Measurements from ENCODE around the gene MARCKS. TPM values are rescaled to one million over a fixed set of nuclear protein-coding genes. Genes with fewer than 3 reads are reported as not detected.

MARCKS gene
- polyA plus RNA-seq, 1 donor (not counting 4 experiments of a cell fraction or from before 2014, with no cell fraction given), result 50.8 TPM

DNA sequence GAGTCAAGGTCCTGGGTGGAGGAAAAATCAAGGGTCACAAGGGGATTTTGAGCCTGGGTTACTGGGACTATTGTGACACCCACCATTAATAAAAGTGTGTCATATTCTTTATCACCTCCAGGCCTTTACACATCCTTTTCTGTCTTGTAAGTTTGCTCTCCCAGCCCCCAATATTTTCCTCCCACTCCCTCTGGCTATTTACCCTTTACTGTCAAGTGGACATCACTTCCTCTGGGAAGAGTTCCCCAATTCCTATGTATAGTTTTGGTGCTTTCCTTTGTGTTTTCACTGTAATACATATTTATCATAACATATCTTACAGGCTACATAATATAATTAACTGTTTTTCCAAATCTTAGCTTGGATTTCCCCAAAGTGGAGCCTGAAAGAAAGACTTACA, 36.3 kb downstream of the MARCKS start:
- no peaks in the 10 kb centered on the region for H3K9me3 ChIP-seq (ENCODE audit: control insufficient read depth, low read depth, low read length)
- no peak overlapping the region for H3K4me3 ChIP-seq (ENCODE audit: control insufficient read depth in 2 of 3, extremely low read depth in 1 of 3, insufficient read depth in 2 of 3, low read depth in 1 of 3, low read length in 3 of 3)
- H3K4me2 ChIP-seq (ENCODE audit: control insufficient read depth, extremely low read depth, insufficient read depth, low read depth, low read length), result no peak overlapping the region
- H3K9me1 ChIP-seq (ENCODE audit: control insufficient read depth, extremely low read depth, insufficient read depth, low read length), result no peaks in the 10 kb centered on the region
- H4K20me1 ChIP-seq (ENCODE audit: control insufficient read depth, extremely low read depth, insufficient read depth, low read length), result no peaks in the 10 kb centered on the region
- dilution Hi-C loops (cut with MboI; ENCODE audit: extremely low pct_ligation_motif_present, low sequenced_read_pairs), result loop anchor here (25.0 kb wide), 1 partner anchor 1106 kb away; no protein-coding TSS in a partner anchor
- no peaks in the 10 kb centered on the region for H3K4me1 ChIP-seq (ENCODE audit: control insufficient read depth, extremely low read depth, insufficient read depth, low read length)
- FAIRE-seq (no peak), DNase-seq (ENCODE audit: low read depth, low spot score) (no peak)
- no peaks in the 10 kb centered on the region for H3K36me3 ChIP-seq (ENCODE audit: control insufficient read depth in 2 of 2, extremely low read depth in 1 of 2, insufficient read depth in 2 of 2, low read length in 2 of 2)
- no peak for TF ChIP-seq EZH2 (IDR thresholded peaks at IDR 0.05; ENCODE audit: low read length)
- TF ChIP-seq, protein P1, sequence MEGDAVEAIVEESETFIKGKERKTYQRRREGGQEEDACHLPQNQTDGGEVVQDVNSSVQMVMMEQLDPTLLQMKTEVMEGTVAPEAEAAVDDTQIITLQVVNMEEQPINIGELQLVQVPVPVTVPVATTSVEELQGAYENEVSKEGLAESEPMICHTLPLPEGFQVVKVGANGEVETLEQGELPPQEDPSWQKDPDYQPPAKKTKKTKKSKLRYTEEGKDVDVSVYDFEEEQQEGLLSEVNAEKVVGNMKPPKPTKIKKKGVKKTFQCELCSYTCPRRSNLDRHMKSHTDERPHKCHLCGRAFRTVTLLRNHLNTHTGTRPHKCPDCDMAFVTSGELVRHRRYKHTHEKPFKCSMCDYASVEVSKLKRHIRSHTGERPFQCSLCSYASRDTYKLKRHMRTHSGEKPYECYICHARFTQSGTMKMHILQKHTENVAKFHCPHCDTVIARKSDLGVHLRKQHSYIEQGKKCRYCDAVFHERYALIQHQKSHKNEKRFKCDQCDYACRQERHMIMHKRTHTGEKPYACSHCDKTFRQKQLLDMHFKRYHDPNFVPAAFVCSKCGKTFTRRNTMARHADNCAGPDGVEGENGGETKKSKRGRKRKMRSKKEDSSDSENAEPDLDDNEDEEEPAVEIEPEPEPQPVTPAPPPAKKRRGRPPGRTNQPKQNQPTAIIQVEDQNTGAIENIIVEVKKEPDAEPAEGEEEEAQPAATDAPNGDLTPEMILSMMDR (optimal IDR thresholded peaks at IDR 0.05 in 1 of 3, IDR thresholded peaks at IDR 0.05 in 1 of 3, conservative IDR thresholded peaks at IDR 0.05 in 1 of 3; ENCODE audit: extremely low read depth in 1 of 3, insufficient read depth in 2 of 3, low read length in 3 of 3), result no peak
- H3K9ac ChIP-seq (ENCODE audit: control insufficient read depth, extremely low read depth, insufficient read depth, low read length), result no peak overlapping the region
- H2AFZ ChIP-seq (ENCODE audit: control insufficient read depth, low read length), result no peak overlapping the region
- no peak overlapping the region for H3K27ac ChIP-seq (ENCODE audit: control insufficient read depth, insufficient read depth, low read length)
- H3K27me3 ChIP-seq (ENCODE audit: control insufficient read depth, extremely low read depth, insufficient read depth, low read length), result no peaks in the 10 kb centered on the region
- no peaks in the 10 kb centered on the region for H3K79me2 ChIP-seq (ENCODE audit: control insufficient read depth, insufficient read depth, low read length)

DNA sequence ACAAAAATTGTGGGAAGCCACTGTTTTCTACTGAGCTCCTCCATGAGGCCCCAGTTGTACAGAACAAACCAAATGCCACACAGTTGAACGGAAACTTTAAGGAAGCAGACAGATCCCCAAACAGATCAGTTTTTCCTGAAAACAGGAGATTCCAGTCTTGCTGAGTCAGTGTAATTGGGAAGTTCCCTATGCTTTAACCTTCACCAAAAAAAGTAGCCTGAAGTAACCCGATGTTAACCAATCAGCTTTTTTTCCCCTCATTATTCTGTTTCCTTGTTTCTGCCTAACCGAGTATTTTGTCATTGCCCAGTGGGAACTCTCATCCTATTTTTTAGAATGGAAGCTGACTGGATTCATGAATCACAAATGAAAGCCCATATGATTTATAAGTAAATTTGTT, 36.7 kb downstream of the MARCKS start:
- Histone ChIP-seq H3K27ac (ENCODE audit: control insufficient read depth, insufficient read depth, low read length) (no peak overlapping the region), H3K79me2 (ENCODE audit: control insufficient read depth, insufficient read depth, low read length) (no peaks in the 10 kb centered on the region), H3K4me3 (ENCODE audit: control insufficient read depth in 2 of 3, extremely low read depth in 1 of 3, insufficient read depth in 2 of 3, low read depth in 1 of 3, low read length in 3 of 3) (no peak overlapping the region), H3K9ac (ENCODE audit: control insufficient read depth, extremely low read depth, insufficient read depth, low read length) (no peak overlapping the region), H2AFZ (ENCODE audit: control insufficient read depth, low read length) (no peak overlapping the region), H4K20me1 (ENCODE audit: control insufficient read depth, extremely low read depth, insufficient read depth, low read length) (no peaks in the 10 kb centered on the region), H3K9me1 (ENCODE audit: control insufficient read depth, extremely low read depth, insufficient read depth, low read length) (no peaks in the 10 kb centered on the region), H3K4me1 (ENCODE audit: control insufficient read depth, extremely low read depth, insufficient read depth, low read length) (no peaks in the 10 kb centered on the region), H3K9me3 (ENCODE audit: control insufficient read depth, low read depth, low read length) (no peaks in the 10 kb centered on the region), H3K4me2 (ENCODE audit: control insufficient read depth, extremely low read depth, insufficient read depth, low read depth, low read length) (no peak overlapping the region), H3K27me3 (ENCODE audit: control insufficient read depth, extremely low read depth, insufficient read depth, low read length) (no peaks in the 10 kb centered on the region), H3K36me3 (ENCODE audit: control insufficient read depth in 2 of 2, extremely low read depth in 1 of 2, insufficient read depth in 2 of 2, low read length in 2 of 2) (no peaks in the 10 kb centered on the region)
- no peak for FAIRE-seq
- TF ChIP-seq, protein P1 (optimal IDR thresholded peaks at IDR 0.05 in 1 of 3, IDR thresholded peaks at IDR 0.05 in 1 of 3, conservative IDR thresholded peaks at IDR 0.05 in 1 of 3; ENCODE audit: extremely low read depth in 1 of 3, insufficient read depth in 2 of 3, low read length in 3 of 3), result no peak
- no peak for TF ChIP-seq EZH2 (IDR thresholded peaks at IDR 0.05; ENCODE audit: low read length)
- DNase-seq (ENCODE audit: low read depth, low spot score), result no peak
- dilution Hi-C loops (cut with MboI; ENCODE audit: extremely low pct_ligation_motif_present, low sequenced_read_pairs), result loop anchor here (25.0 kb wide), 1 partner anchor 1107 kb away; no protein-coding TSS in a partner anchor

All from keratinocyte (primary cell).